ENCODE measurements around the gene ATXN1. TPM values are rescaled to one million over a fixed set of nuclear protein-coding genes. Genes with fewer than 3 reads are reported as not detected.
"Not testable (repeated sequence)": the region's sequence is repeated elsewhere in the genome, so short reads cannot be mapped to it uniquely, and the experiment has no call there.

Gene ATXN1
- total and polyA plus RNA-seq, 3 donors from 2014 or later: 12.8 to 84.1 (median 64.3) TPM

- H3K4me3 ChIP-seq: no peak overlapping the region
- TF ChIP-seq, protein P1, sequence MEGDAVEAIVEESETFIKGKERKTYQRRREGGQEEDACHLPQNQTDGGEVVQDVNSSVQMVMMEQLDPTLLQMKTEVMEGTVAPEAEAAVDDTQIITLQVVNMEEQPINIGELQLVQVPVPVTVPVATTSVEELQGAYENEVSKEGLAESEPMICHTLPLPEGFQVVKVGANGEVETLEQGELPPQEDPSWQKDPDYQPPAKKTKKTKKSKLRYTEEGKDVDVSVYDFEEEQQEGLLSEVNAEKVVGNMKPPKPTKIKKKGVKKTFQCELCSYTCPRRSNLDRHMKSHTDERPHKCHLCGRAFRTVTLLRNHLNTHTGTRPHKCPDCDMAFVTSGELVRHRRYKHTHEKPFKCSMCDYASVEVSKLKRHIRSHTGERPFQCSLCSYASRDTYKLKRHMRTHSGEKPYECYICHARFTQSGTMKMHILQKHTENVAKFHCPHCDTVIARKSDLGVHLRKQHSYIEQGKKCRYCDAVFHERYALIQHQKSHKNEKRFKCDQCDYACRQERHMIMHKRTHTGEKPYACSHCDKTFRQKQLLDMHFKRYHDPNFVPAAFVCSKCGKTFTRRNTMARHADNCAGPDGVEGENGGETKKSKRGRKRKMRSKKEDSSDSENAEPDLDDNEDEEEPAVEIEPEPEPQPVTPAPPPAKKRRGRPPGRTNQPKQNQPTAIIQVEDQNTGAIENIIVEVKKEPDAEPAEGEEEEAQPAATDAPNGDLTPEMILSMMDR (IDR thresholded peaks at IDR 0.05): no peak
- TF ChIP-seq POLR2A (IDR thresholded peaks at IDR 0.05): no peak
- no peaks in the 10 kb centered on the region for H3K27me3 ChIP-seq
- no peaks in the 10 kb centered on the region for H3K4me1 ChIP-seq
- H3K36me3 ChIP-seq (ENCODE audit: low read depth, missing control alignments): no peaks in the 10 kb centered on the region
- intact Hi-C loops (cut with DNase I; ENCODE audit: low total_unique reads): no loop called here
- no peak for DNase-seq
- H3K9me3 ChIP-seq: no peaks in the 10 kb centered on the region
- H3K27ac ChIP-seq: no peak overlapping the region
- WGBS, 2 donors: 87 to 92% methylated on average over 5 of the region's 5 CpGs
These were observed 380.9 kb downstream of the ATXN1 start for GRCh38 chr6:16380220-16380809.

DNA sequence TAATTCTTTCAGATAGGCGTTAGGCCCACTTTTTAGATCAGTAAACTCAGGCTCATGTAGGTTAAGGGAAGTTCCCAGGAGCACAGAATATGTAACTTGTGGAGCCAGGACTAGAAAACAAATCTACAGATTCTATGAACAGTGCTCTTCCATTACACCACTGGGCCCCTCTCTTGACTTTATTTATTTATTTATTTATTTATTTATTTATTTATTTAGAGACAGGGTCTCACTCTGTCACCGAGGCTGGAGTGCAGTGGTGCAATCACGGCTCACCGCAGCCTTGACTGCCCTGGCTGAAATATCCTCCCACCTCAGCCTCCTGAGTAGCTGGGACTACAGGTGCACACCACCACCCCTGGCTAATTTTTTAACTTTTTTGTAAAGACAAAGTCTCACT lies 382.9 kb downstream of the ATXN1 start:
- H3K9me3 ChIP-seq; intact Hi-C loops (cut with DNase I; ENCODE audit: low total_unique reads); DNase-seq; H3K4me3 ChIP-seq; H3K27me3 ChIP-seq; H3K36me3 ChIP-seq (ENCODE audit: low read depth, missing control alignments); H3K27ac ChIP-seq; H3K4me1 ChIP-seq: not testable (repeated sequence)
- 89 to 95% methylated on average over 4 of the region's 4 CpGs for WGBS, 2 donors

GRCh38 chr6:16377470-16377869 lies 383.8 kb downstream of the ATXN1 start:
- Histone ChIP-seq H3K4me3 (no peak overlapping the region), H3K4me1 (no peaks in the 10 kb centered on the region), H3K9me3 (no peaks in the 10 kb centered on the region), H3K36me3 (ENCODE audit: low read depth, missing control alignments) (no peaks in the 10 kb centered on the region), H3K27ac (no peak overlapping the region), H3K27me3 (no peaks in the 10 kb centered on the region)
- TF ChIP-seq, protein P1 (IDR thresholded peaks at IDR 0.05): no peak
- TF ChIP-seq POLR2A (IDR thresholded peaks at IDR 0.05): no peak
- intact Hi-C loops (cut with DNase I; ENCODE audit: low total_unique reads): no loop called here
- WGBS, 2 donors: 95 to 97% methylated on average over 9 of the region's 9 CpGs
- no peak for DNase-seq

DNA sequence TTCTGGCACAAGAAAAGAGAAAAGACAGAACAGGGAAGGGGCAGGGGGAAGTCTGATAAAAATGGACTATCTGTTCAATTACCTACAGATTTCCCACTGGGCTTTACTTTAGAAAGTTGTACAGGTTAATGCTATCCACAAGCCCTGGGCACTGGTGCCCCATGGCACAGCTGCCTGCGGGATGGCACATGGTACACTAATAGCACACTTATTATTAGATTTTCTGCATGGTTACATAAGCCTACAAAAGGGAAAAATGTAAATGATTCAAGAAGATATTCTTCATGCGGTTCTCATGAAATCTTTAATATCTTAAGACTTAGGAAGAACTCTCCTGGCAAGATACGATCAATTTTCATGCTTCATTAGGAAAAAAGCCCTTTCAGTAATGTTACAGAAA lies 385.4 kb downstream of the ATXN1 start:
- Histone ChIP-seq H3K36me3 (ENCODE audit: low read depth, missing control alignments) (no peaks in the 10 kb centered on the region), H3K27me3 (no peaks in the 10 kb centered on the region), H3K9me3 (no peaks in the 10 kb centered on the region), H3K4me1 (no peaks in the 10 kb centered on the region), H3K4me3 (no peak overlapping the region), H3K27ac (no peak overlapping the region)
- no peak for TF ChIP-seq POLR2A (IDR thresholded peaks at IDR 0.05)
- TF ChIP-seq, protein P1 (IDR thresholded peaks at IDR 0.05): no peak
- 85 to 91% methylated on average over 3 of the region's 3 CpGs for whole genome bisulfite sequencing, 2 donors
- intact Hi-C loops (cut with DNase I; ENCODE audit: low total_unique reads): no loop called here
- DNase-seq: no peak

GRCh38 chr6:16375206-16375605 lies 386.1 kb downstream of the ATXN1 start:
- no peaks in the 10 kb centered on the region for H3K27me3 ChIP-seq
- 75 to 86% methylated on average over 1 of the region's 1 CpG for WGBS, 2 donors
- no peak for TF ChIP-seq POLR2A (IDR thresholded peaks at IDR 0.05)
- TF ChIP-seq, protein P1 (IDR thresholded peaks at IDR 0.05): no peak
- intact Hi-C loops (cut with DNase I; ENCODE audit: low total_unique reads): no loop called here
- no peak overlapping the region for H3K4me3 ChIP-seq
- no peaks in the 10 kb centered on the region for H3K4me1 ChIP-seq
- DNase-seq: no peak
- no peaks in the 10 kb centered on the region for H3K9me3 ChIP-seq
- no peak overlapping the region for H3K27ac ChIP-seq
- H3K36me3 ChIP-seq (ENCODE audit: low read depth, missing control alignments): no peaks in the 10 kb centered on the region

Data from testis (tissue), 3 donors.